Measurements from ENCODE around the gene BFSP2.

GRCh38 chr3:133396906-133397305 is 3.0 kb upstream of the BFSP2 start:
- TF ChIP-seq CTCF (IDR thresholded peaks at IDR 0.05) (no peak), EP300 (IDR thresholded peaks at IDR 0.05) (no peak), POLR2A (IDR thresholded peaks at IDR 0.05) (no peak)

Measured in tibial nerve (tissue), 4 donors.